Caco-2 (cell line): ENCODE measurements around the gene AGAP1. TPM values are rescaled to one million over a fixed set of nuclear protein-coding genes. Genes with fewer than 3 reads are reported as not detected.

Experiments used
- BruUV-seq: library from RNA; stranded (reverse); fragments of 400-500 nt; replicated peaks from 2 replicates; lab custom pipeline; 2021; lab: Mats Ljungman, UMichigan
- CTCF ChIA-PET: fragments of 300-600 bp; sonication (Branson Sonifier 250); formaldehyde crosslinking; loops from one replicate; lab custom pipeline; 2022; ENCODE audit warnings: antibody characterized with exemption; lab: Charles Lee
- POLR2A ChIA-PET: fragments of 300-600 bp; sonication (Branson Sonifier 250); formaldehyde crosslinking; loops from one replicate; lab custom pipeline; 2022; ENCODE audit warnings: antibody characterized with exemption; lab: Charles Lee
- DNase-seq, 2 experiments: peaks; one replicate each; pipeline versions ENCODE4 v3.0.0 to v3.0.0-alpha.2; 2020 to 2022
- H3K27me3 ChIP-seq: replicated peaks from 2 replicates; pipeline ENCODE4 v1.6.0; 2011; ENCODE audit warnings: low read length; ENCODE audit not compliant: control insufficient read depth, insufficient read depth
- H3K36me3 ChIP-seq: 2 replicates; pipeline ENCODE4 v1.5.1; 2011; ENCODE audit warnings: low read length; ENCODE audit not compliant: control insufficient read depth, insufficient read depth
- H3K4me1 ChIP-seq: fragments of 250-450 bp; sonication (Bioruptor Pico); 2 replicates; pipeline ENCODE4 v1.5.1; 2020; ENCODE audit warnings: mild to moderate bottlenecking
- H3K4me3 ChIP-seq: 2 replicates; pipeline ENCODE4 v1.5.1; 2011; ENCODE audit warnings: low read depth, mild to moderate bottlenecking, control low read depth, low read length
- H3K9me3 ChIP-seq: fragments of 250-450 bp; sonication (Bioruptor Pico); 2 replicates; pipeline ENCODE4 v1.5.1; 2020; ENCODE audit warnings: mild to moderate bottlenecking, moderate library complexity
- H3K27ac Mint-ChIP-seq: one replicate; pipeline ENCODE4 v1.8.0; 2022; ENCODE audit warnings: mixed read lengths; ENCODE audit not compliant: unreplicated experiment
- H3K27me3 Mint-ChIP-seq: one replicate; pipeline ENCODE4 v1.8.0; 2022; ENCODE audit warnings: mixed read lengths; ENCODE audit not compliant: insufficient read depth, unreplicated experiment
- H3K36me3 Mint-ChIP-seq: one replicate; pipeline ENCODE4 v1.8.0; 2022; ENCODE audit warnings: mild to moderate bottlenecking, mixed read lengths; ENCODE audit not compliant: insufficient read depth, unreplicated experiment
- H3K4me1 Mint-ChIP-seq: one replicate; pipeline ENCODE4 v1.8.0; 2022; ENCODE audit warnings: low read depth, mixed read lengths; ENCODE audit not compliant: unreplicated experiment
- H3K4me3 Mint-ChIP-seq: one replicate; pipeline ENCODE4 v1.8.0; 2022; ENCODE audit warnings: mild to moderate bottlenecking, moderate library complexity, mixed read lengths; ENCODE audit not compliant: unreplicated experiment
- H3K9me3 Mint-ChIP-seq: one replicate; pipeline ENCODE4 v1.8.0; 2022; ENCODE audit warnings: mixed read lengths; ENCODE audit not compliant: unreplicated experiment
- CTCF ChIP-seq, 2 experiments: fragments of 200-600 bp in 1 of 2; IDR thresholded peaks; 1 replicate in 1 of 2; 2 replicates in 1 of 2; pipeline versions ENCODE4 v1.5.1 to v1.8.0; 2011 to 2022; ENCODE audit warnings: antibody characterized with exemption in 1 of 2, control low read depth in 1 of 2, inconsistent platforms in 1 of 2, low read depth in 1 of 2, low read length in 1 of 2, mild to moderate bottlenecking in 1 of 2, moderate library complexity in 1 of 2; ENCODE audit not compliant: insufficient read depth in 1 of 2, severe bottlenecking in 1 of 2, unreplicated experiment in 1 of 2
- intact Hi-C: fragments of 100-400 bp; cut with micrococcal nuclease; formaldehyde crosslinking; loops from one replicate; pipeline ENCODE4 v1.10.0; 2022; ENCODE audit not compliant: unreplicated experiment
- total RNA-seq: library from RNA; stranded (reverse); gene quantifications from 2 replicates; pipeline ENCODE4 v1.2.3, GENCODE V29; 2022

The AGAP1 gene
- total RNA-seq, 1 experiment from 2014 or later, result 41.7 TPM

GRCh38 chr2:236114959-236115358 is 621.1 kb downstream of the AGAP1 start:
- Mint-ChIP-seq H3K9me3 (no peaks in the 10 kb centered on the region), H3K4me1 (peaks cover 8% of the 10 kb centered on the region), H3K4me3 (no peak overlapping the region), H3K27ac (no peak overlapping the region), H3K36me3 (peaks cover 11% of the 10 kb centered on the region), H3K27me3 (no peaks in the 10 kb centered on the region)
- intact Hi-C loops, result no loop called here
- Histone ChIP-seq H3K27me3 (no peaks in the 10 kb centered on the region), H3K4me1 (peaks cover 5% of the 10 kb centered on the region; the same call in 1 of the 2 replicates), H3K4me3 (no peak overlapping the region), H3K36me3 (no peaks in the 10 kb centered on the region; the same call in 1 of the 2 replicates), H3K9me3 (no peaks in the 10 kb centered on the region)
- no TSS peak for BruUV-seq
- ChIA-PET CTCF (no interaction called here), POLR2A (no interaction called here)
- no peak for DNase-seq
- TF ChIP-seq CTCF (IDR thresholded peaks at IDR 0.05; ENCODE audit: insufficient read depth in 1 of 2, low read depth in 1 of 2, low read length in 1 of 2, severe bottlenecking in 1 of 2, unreplicated experiment in 1 of 2), result no peak

GRCh38 chr2:236117401-236117800 is 623.6 kb downstream of the AGAP1 start:
- no peak overlapping the region for H3K27ac Mint-ChIP-seq
- no peak for DNase-seq
- no peak overlapping the region for H3K4me3 Mint-ChIP-seq
- peaks cover 11% of the 10 kb centered on the region for H3K36me3 Mint-ChIP-seq
- H3K4me1 Mint-ChIP-seq, result peaks cover 8% of the 10 kb centered on the region
- no peaks in the 10 kb centered on the region for H3K27me3 Mint-ChIP-seq
- no peak for TF ChIP-seq CTCF (IDR thresholded peaks at IDR 0.05; ENCODE audit: insufficient read depth in 1 of 2, low read depth in 1 of 2, low read length in 1 of 2, severe bottlenecking in 1 of 2, unreplicated experiment in 1 of 2)
- Histone ChIP-seq H3K36me3 (no peaks in the 10 kb centered on the region; the same call in 1 of the 2 replicates), H3K27me3 (no peaks in the 10 kb centered on the region), H3K4me1 (peaks cover 5% of the 10 kb centered on the region; the same call in 1 of the 2 replicates), H3K9me3 (no peaks in the 10 kb centered on the region), H3K4me3 (no peak overlapping the region)
- ChIA-PET CTCF (no interaction called here), POLR2A (no interaction called here)
- H3K9me3 Mint-ChIP-seq, result no peaks in the 10 kb centered on the region
- intact Hi-C loops, result no loop called here
- no TSS peak for BruUV-seq

GRCh38 chr2:236117861-236118269 is 624.0 kb downstream of the AGAP1 start:
- DNase-seq, result no peak
- ChIA-PET POLR2A (no interaction called here), CTCF (no interaction called here)
- Mint-ChIP-seq H3K4me1 (peaks cover 8% of the 10 kb centered on the region), H3K4me3 (no peak overlapping the region), H3K27ac (no peak overlapping the region), H3K36me3 (peaks cover 11% of the 10 kb centered on the region), H3K9me3 (no peaks in the 10 kb centered on the region), H3K27me3 (no peaks in the 10 kb centered on the region)
- BruUV-seq, result no TSS peak
- Histone ChIP-seq H3K36me3 (no peaks in the 10 kb centered on the region; the same call in 1 of the 2 replicates), H3K4me3 (no peak overlapping the region), H3K9me3 (no peaks in the 10 kb centered on the region), H3K4me1 (peaks cover 5% of the 10 kb centered on the region; the same call in 1 of the 2 replicates), H3K27me3 (no peaks in the 10 kb centered on the region)
- intact Hi-C loops, result no loop called here
- no peak for TF ChIP-seq CTCF (IDR thresholded peaks at IDR 0.05; ENCODE audit: insufficient read depth in 1 of 2, low read depth in 1 of 2, low read length in 1 of 2, severe bottlenecking in 1 of 2, unreplicated experiment in 1 of 2)
